NCI-H69 (cell line): ENCODE results near the gene NDUFS8.
A peak's percentile ranks its signal among the peaks of the same experiment; 100 is the strongest.
"Not testable (repeated sequence)": the region's sequence is repeated elsewhere in the genome, so short reads cannot be mapped to it uniquely, and the experiment has no call there.

ENCODE experiments used
- DNase-seq: peaks from one replicate; lab custom pipeline; 2025; lab: John Stamatoyannopoulos, UW

NDUFS8 gene

GRCh38 chr11:68030318-68031143, at the start of gene NDUFS8:
NDUFS8 (plus strand) TSS chr11:68030681; CDS start chr11:68032152, 1,471 bp downstream.
- DNase-seq: peak; percentile 99

- DNase-seq: not testable (repeated sequence)
Observed at GRCh38 chr11:67981226-67981625, 49.3 kb upstream of the NDUFS8 start.

- DNase-seq: not testable (repeated sequence)
Observed at GRCh38 chr11:67982255-67982857, 48.1 kb upstream of the NDUFS8 start.

- DNase-seq: peak; percentile 19
Observed at GRCh38 chr11:67983951-67984350, 46.5 kb upstream of the NDUFS8 start.

- DNase-seq: not testable (repeated sequence)
Observed at GRCh38 chr11:67985302-67985701, 45.2 kb upstream of the NDUFS8 start.

GRCh38 chr11:67990546-67991346, 39.7 kb upstream of the NDUFS8 start:
- DNase-seq: not testable (repeated sequence)

- not testable (repeated sequence) for DNase-seq
Observed at GRCh38 chr11:67991347-67992121, 38.9 kb upstream of the NDUFS8 start.

- peak; percentile 72 for DNase-seq
Observed at GRCh38 chr11:67993821-67994220, 36.7 kb upstream of the NDUFS8 start.

- not testable (repeated sequence) for DNase-seq
Observed at GRCh38 chr11:67994387-67994786, 36.1 kb upstream of the NDUFS8 start.

GRCh38 chr11:67995129-67995528, 35.4 kb upstream of the NDUFS8 start:
- DNase-seq: not testable (repeated sequence)

GRCh38 chr11:67995579-67995978, 34.9 kb upstream of the NDUFS8 start:
- not testable (repeated sequence) for DNase-seq

- no peak for DNase-seq
Observed at GRCh38 chr11:67996051-67996450, 34.4 kb upstream of the NDUFS8 start.

GRCh38 chr11:67996622-67997474, 33.6 kb upstream of the NDUFS8 start:
- peak; percentile 37 for DNase-seq

- no peak for DNase-seq
Observed at GRCh38 chr11:67997475-67997921, 33.0 kb upstream of the NDUFS8 start.

- DNase-seq: no peak
Observed at GRCh38 chr11:67998150-67999045, 32.1 kb upstream of the NDUFS8 start.

GRCh38 chr11:67999201-67999629, 31.3 kb upstream of the NDUFS8 start:
- DNase-seq: no peak

GRCh38 chr11:67999704-68000103, 30.8 kb upstream of the NDUFS8 start:
- no peak for DNase-seq

GRCh38 chr11:68002575-68002937, 27.9 kb upstream of the NDUFS8 start:
- DNase-seq: no peak
